K562 (cell line): ENCODE data around the gene KNCN. TPM values are rescaled to one million over a fixed set of nuclear protein-coding genes. Genes with fewer than 3 reads are reported as not detected.
A peak's percentile ranks its signal among the peaks of the same experiment; 100 is the strongest.

ENCODE experiments used
- CBX1 ChIP-seq: sonication (generic); IDR thresholded peaks from 2 replicates; pipeline ENCODE4 v1.6.1; 2016; ENCODE audit warnings: antibody characterized with exemption, low read depth, mild to moderate bottlenecking
- CHD2 ChIP-seq: IDR thresholded peaks from 2 replicates; pipeline ENCODE4 v1.6.1; 2011; ENCODE audit warnings: low read depth, low read length
- FOXM1 ChIP-seq, 2 experiments: fragments of 450-650 bp in 1 of 2; sonication (generic) in 1 of 2; formaldehyde crosslinking in 1 of 2; IDR thresholded peaks; 2 replicates each; pipeline versions ENCODE4 v1.6.1 to v1.9.0; 2017 to 2022; ENCODE audit warnings: low read depth in 2 of 2, mild to moderate bottlenecking in 2 of 2, missing genetic modification reagents in 1 of 2, moderate library complexity in 1 of 2
- HDAC8 ChIP-seq: fragments of 450-650 bp; IDR thresholded peaks from 2 replicates; pipeline ENCODE4 v1.6.1; 2016; ENCODE audit warnings: mild to moderate bottlenecking, missing genetic modification characterization, moderate library complexity, missing compliant biosample characterization
- NFYB ChIP-seq: IDR thresholded peaks from 2 replicates; pipeline ENCODE4 v1.6.1; 2011; ENCODE audit warnings: mild to moderate bottlenecking, moderate library complexity; ENCODE audit not compliant: insufficient read length; ENCODE audit errors: extremely low read depth
- PTRF ChIP-seq: fragments of 450-650 bp; IDR thresholded peaks from 2 replicates; pipeline ENCODE4 v1.6.1; 2016; ENCODE audit warnings: mild to moderate bottlenecking, missing genetic modification characterization, missing compliant biosample characterization
- SMARCB1 ChIP-seq: IDR thresholded peaks from 2 replicates; pipeline ENCODE4 v1.6.1; 2011; ENCODE audit warnings: improper control_type of control experiment, low read depth; ENCODE audit not compliant: insufficient read length
- SMARCE1 ChIP-seq: fragments of 450-650 bp; IDR thresholded peaks from 2 replicates; pipeline ENCODE4 v1.7.1; 2016; ENCODE audit warnings: mild to moderate bottlenecking
- STAG1 ChIP-seq: sonication (generic); formaldehyde crosslinking; IDR thresholded peaks from 2 replicates; pipeline ENCODE4 v1.5.0; 2020; ENCODE audit warnings: missing genetic modification reagents, borderline replicate concordance
- TOE1 ChIP-seq, 2 experiments: fragments of 450-650 bp in 1 of 2; sonication (generic) in 1 of 2; formaldehyde crosslinking in 1 of 2; IDR thresholded peaks; 2 replicates each; pipeline versions ENCODE4 v1.7.1 to v1.8.0; 2016 to 2022; ENCODE audit warnings: borderline replicate concordance in 2 of 2, mild to moderate bottlenecking in 2 of 2, antibody characterized with exemption in 1 of 2, inconsistent platforms in 1 of 2, low read depth in 1 of 2, missing genetic modification reagents in 1 of 2, moderate library complexity in 1 of 2
- ZEB2 ChIP-seq: fragments of 450-650 bp; IDR thresholded peaks from 2 replicates; pipeline ENCODE4 v1.6.1; 2016
- ZNF324 ChIP-seq: fragments of 250-450 bp; sonication (Bioruptor Pico); IDR thresholded peaks from 2 replicates; pipeline ENCODE4 v1.4.0; 2020; ENCODE audit warnings: mild to moderate bottlenecking
- ZNF75A ChIP-seq: fragments of 450-650 bp; formaldehyde crosslinking; IDR thresholded peaks from 2 replicates; pipeline ENCODE4 v1.4.0; 2020; ENCODE audit warnings: mild to moderate bottlenecking
- polyA plus RNA-seq, 8 experiments: library from polyadenylated mRNA; depleted of rRNA in 4 of 8; stranded (reverse) in 5 of 8; unstranded in 3 of 8; fragments of >200 nt; fragmentation: Nextera tagmentation in 2 of 8; fragmentation: Illumina TruSeq in 1 of 8; extraction: Ambion mirVana in 2 of 8; extraction: Trizol in 1 of 8; gene quantifications; 2 replicates each; pipeline versions ENCODE4 v1.2.1 to v1.2.3, GENCODE V29; 2011 to 2014; ENCODE audit warnings: inconsistent platforms in 1 of 8, missing spikeins in 1 of 8
- total RNA-seq, 7 experiments: library from RNA; depleted of rRNA in 6 of 7; stranded (reverse); fragments of >200 nt in 6 of 7; fragmentation: Illumina TruSeq in 2 of 7; extraction: Trizol in 2 of 7; gene quantifications; 2 replicates each; pipeline versions ENCODE4 v1.2.1 to v1.2.3, GENCODE V29; 2011 to 2021; ENCODE audit warnings: low replicate concordance in 1 of 7
- TF ChIP-seq, protein P1 (sequence below), 3 experiments: fragments of 200-800 bp in 1 of 3; fragments of 250-450 bp in 1 of 3; fragments of 450-650 bp in 1 of 3; sonication (Bioruptor Pico) in 1 of 3; sonication (Bioruptor generic) in 1 of 3; formaldehyde crosslinking in 1 of 3; IDR thresholded peaks; 2 replicates each; pipeline versions ENCODE4 v1.6.1 to v1.8.0; 2016 to 2022; ENCODE audit warnings: mild to moderate bottlenecking in 2 of 3, missing genetic modification characterization in 2 of 3, missing compliant biosample characterization in 1 of 3, moderate library complexity in 1 of 3
- TF ChIP-seq, protein P2 (sequence below): fragments of 450-650 bp; formaldehyde crosslinking; IDR thresholded peaks from 2 replicates; pipeline ENCODE4 v1.4.0; 2022; ENCODE audit warnings: missing genetic modification characterization
- TF ChIP-seq, protein P3 (sequence below): IDR thresholded peaks from 2 replicates; pipeline ENCODE4 v1.6.1; 2014; ENCODE audit warnings: antibody characterized with exemption
- TF ChIP-seq, protein P4 (sequence below): fragments of 250-450 bp; sonication (Bioruptor Pico); IDR thresholded peaks from 2 replicates; pipeline ENCODE4 v1.9.0; 2021; ENCODE audit warnings: mild to moderate bottlenecking
- TF ChIP-seq, protein P5 (sequence below): fragments of 250-450 bp; sonication (Bioruptor Pico); IDR thresholded peaks from 2 replicates; pipeline ENCODE4 v1.5.0; 2021; ENCODE audit warnings: mild to moderate bottlenecking, moderate library complexity

The KNCN gene
- total and polyA plus RNA-seq, 9 of the 15 experiments (the other 6 are each of a cell fraction or from before 2014, with no cell fraction given), result not detected

DNA sequence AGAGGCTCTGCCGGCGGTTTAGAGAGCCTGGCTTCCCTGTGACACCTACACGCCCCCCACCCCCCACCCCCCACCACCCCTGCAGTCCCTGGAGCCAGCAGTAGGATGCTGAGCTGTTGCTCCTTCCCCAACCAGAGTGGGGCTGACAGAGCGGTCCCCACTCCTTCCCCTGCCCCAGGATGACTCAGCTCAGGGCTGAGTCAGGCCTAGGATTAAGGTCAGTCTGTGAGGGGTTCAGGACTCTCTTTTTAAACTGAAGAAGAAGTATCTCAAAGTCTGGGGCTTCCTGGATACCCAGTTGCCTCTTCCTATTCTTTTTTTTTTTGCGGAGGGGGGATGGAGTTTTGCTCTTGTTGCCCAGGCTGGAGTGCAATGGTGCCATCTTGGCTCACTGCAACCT, 42.7 kb downstream of the KNCN start (continued):
- TF ChIP-seq, protein P1, sequence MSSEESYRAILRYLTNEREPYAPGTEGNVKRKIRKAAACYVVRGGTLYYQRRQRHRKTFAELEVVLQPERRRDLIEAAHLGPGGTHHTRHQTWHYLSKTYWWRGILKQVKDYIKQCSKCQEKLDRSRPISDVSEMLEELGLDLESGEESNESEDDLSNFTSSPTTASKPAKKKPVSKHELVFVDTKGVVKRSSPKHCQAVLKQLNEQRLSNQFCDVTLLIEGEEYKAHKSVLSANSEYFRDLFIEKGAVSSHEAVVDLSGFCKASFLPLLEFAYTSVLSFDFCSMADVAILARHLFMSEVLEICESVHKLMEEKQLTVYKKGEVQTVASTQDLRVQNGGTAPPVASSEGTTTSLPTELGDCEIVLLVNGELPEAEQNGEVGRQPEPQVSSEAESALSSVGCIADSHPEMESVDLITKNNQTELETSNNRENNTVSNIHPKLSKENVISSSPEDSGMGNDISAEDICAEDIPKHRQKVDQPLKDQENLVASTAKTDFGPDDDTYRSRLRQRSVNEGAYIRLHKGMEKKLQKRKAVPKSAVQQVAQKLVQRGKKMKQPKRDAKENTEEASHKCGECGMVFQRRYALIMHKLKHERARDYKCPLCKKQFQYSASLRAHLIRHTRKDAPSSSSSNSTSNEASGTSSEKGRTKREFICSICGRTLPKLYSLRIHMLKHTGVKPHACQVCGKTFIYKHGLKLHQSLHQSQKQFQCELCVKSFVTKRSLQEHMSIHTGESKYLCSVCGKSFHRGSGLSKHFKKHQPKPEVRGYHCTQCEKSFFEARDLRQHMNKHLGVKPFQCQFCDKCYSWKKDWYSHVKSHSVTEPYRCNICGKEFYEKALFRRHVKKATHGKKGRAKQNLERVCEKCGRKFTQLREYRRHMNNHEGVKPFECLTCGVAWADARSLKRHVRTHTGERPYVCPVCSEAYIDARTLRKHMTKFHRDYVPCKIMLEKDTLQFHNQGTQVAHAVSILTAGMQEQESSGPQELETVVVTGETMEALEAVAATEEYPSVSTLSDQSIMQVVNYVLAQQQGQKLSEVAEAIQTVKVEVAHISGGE (CRISPR knock-in tag; IDR thresholded peaks at IDR 0.05), result no peak
- TF ChIP-seq ZEB2, result no peak
- TF ChIP-seq PTRF (tag), result no peak
- TF ChIP-seq, protein P2, sequence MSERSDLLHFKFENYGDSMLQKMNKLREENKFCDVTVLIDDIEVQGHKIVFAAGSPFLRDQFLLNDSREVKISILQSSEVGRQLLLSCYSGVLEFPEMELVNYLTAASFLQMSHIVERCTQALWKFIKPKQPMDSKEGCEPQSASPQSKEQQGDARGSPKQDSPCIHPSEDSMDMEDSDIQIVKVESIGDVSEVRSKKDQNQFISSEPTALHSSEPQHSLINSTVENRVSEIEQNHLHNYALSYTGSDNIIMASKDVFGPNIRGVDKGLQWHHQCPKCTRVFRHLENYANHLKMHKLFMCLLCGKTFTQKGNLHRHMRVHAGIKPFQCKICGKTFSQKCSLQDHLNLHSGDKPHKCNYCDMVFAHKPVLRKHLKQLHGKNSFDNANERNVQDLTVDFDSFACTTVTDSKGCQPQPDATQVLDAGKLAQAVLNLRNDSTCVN (CRISPR knock-in tag), result no peak
- no peak for TF ChIP-seq TOE1 (IDR thresholded peaks at IDR 0.05; ENCODE audit: borderline replicate concordance)
- TF ChIP-seq TOE1 (CRISPR knock-in tag; IDR thresholded peaks at IDR 0.05; ENCODE audit: borderline replicate concordance, low read depth), result no peak
- TF ChIP-seq STAG1, result no peak
- TF ChIP-seq NFYB, result no peak
- TF ChIP-seq ZNF324 (CRISPR knock-in tag), result no peak
- TF ChIP-seq, protein P3, sequence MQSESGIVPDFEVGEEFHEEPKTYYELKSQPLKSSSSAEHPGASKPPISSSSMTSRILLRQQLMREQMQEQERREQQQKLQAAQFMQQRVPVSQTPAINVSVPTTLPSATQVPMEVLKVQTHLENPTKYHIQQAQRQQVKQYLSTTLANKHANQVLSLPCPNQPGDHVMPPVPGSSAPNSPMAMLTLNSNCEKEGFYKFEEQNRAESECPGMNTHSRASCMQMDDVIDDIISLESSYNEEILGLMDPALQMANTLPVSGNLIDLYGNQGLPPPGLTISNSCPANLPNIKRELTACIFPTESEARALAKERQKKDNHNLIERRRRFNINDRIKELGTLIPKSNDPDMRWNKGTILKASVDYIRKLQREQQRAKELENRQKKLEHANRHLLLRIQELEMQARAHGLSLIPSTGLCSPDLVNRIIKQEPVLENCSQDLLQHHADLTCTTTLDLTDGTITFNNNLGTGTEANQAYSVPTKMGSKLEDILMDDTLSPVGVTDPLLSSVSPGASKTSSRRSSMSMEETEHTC, result no peak
- no peak for TF ChIP-seq CBX1
- TF ChIP-seq CHD2, result no peak
- TF ChIP-seq SMARCB1, result no peak
- no peak for TF ChIP-seq ZNF75A (CRISPR knock-in tag)
- TF ChIP-seq FOXM1 (IDR thresholded peaks at IDR 0.05; ENCODE audit: low read depth), result no peak
- TF ChIP-seq FOXM1 (CRISPR knock-in tag; IDR thresholded peaks at IDR 0.05; ENCODE audit: low read depth), result no peak
- TF ChIP-seq, protein P4, sequence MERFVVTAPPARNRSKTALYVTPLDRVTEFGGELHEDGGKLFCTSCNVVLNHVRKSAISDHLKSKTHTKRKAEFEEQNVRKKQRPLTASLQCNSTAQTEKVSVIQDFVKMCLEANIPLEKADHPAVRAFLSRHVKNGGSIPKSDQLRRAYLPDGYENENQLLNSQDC (CRISPR knock-in tag), result no peak
- TF ChIP-seq, protein P5, sequence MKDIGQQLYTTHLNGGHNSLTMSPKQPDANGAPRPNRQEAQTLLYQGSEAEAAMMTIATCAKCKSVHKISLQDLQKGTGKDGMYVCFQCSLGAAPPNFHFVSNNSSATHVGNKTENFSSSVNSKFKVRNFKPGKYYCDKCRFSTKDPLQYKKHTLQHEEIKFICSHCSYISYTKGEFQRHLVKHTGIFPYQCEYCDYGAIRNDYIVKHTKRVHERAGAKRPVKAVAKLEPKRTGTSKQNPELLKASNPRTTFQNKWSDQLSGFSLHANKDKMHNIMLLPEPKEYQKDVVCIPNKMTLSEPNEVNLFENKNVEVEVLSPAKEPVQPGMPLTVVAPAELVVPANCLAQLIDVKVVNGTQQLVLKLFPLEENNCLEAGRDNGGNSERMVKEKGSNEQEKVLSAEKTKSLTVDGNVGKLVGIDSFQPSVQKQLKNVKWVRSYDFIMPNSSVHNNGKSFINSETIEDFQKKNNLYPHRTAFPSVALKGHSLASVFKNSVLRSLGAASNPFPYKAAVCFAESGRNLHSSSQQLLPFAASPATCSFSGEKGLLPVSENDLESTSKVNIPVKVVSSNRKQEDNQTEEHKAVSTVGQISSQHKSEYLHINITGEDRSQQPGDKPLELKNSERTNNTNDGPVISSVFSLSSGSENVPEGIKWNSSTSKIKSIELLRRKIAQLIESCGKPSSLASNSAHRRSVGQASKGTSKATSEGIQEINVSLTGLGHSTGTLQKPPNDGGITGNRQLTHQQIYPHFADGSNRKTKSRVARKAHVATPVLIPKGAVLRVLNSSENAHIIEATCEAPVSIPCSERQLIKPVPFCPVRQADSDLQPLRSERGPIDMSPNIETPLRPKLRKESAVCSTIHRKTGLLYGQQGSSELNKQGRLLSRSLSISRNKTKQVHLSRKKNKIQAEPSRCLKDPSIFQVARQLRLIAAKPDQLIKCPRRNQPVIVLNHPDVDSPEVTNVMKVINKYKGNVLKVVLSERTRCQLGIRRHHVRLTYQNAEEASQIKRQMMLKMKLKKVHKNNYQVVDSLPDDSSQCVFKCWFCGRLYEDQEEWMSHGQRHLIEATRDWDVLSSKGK, result no peak
- TF ChIP-seq HDAC8 (tag), result no peak
- TF ChIP-seq SMARCE1, result peak; percentile 85
